SK-N-SH (cell line): Measurements from ENCODE around the gene SLAIN2. TPM values are rescaled to one million over a fixed set of nuclear protein-coding genes. Genes with fewer than 3 reads are reported as not detected.

Experiments used
- CTCF ChIA-PET: fragments of 300-600, 350-600 bp; formaldehyde crosslinking; extraction: SDS; loops from one replicate; lab custom pipeline; 2021; lab: Yijun Ruan, JAX
- POLR2A ChIA-PET: fragments of 350-600 bp; sonication (Branson Sonifier 250); formaldehyde crosslinking; extraction: SDS; loops from one replicate; lab custom pipeline; 2020; ENCODE audit warnings: antibody characterized with exemption, inconsistent platforms; lab: Yijun Ruan, JAX
- DNase-seq: peaks from one replicate; pipeline ENCODE4 v3.0.0; 2012
- H2AFZ ChIP-seq: fragments of 200-600 bp; sonication (generic); 2 replicates; pipeline ENCODE4 v1.8.1; 2016; ENCODE audit warnings: antibody characterized with exemption, mild to moderate bottlenecking, low read depth
- H3F3A ChIP-seq: fragments of 200-600 bp; sonication (generic); replicated peaks from 2 replicates; pipeline ENCODE3; 2016; ENCODE audit warnings: antibody characterized with exemption, mild to moderate bottlenecking; ENCODE audit not compliant: insufficient read depth
- H3K27ac ChIP-seq, 2 experiments: fragments of 200-500 bp in 1 of 2; fragments of 200-600 bp in 1 of 2; sonication (Bioruptor generic) in 1 of 2; sonication (generic), shearing (Covaris generic) in 1 of 2; 2 replicates each; pipeline versions ENCODE4 v1.5.1 to v1.6.1; 2014 to 2016; ENCODE audit warnings: low read depth in 2 of 2, inconsistent platforms in 1 of 2, low read length in 1 of 2, mild to moderate bottlenecking in 1 of 2, mixed read lengths in 1 of 2
- H3K27me3 ChIP-seq: fragments of 200-600 bp; sonication (generic), shearing (Covaris generic); 2 replicates; pipeline ENCODE4 v1.6.1; 2016; ENCODE audit warnings: mixed run types; ENCODE audit not compliant: insufficient read depth
- H3K36me3 ChIP-seq, 2 experiments: fragments of 200-500 bp in 1 of 2; fragments of 200-600 bp in 1 of 2; sonication (Bioruptor generic) in 1 of 2; sonication (generic) in 1 of 2; replicated peaks in 1 of 2; 2 replicates each; pipeline versions ENCODE3 to v1.5.1; 2014 to 2016; ENCODE audit warnings: low read length in 1 of 2, mild to moderate bottlenecking in 1 of 2; ENCODE audit not compliant: insufficient read depth in 2 of 2, control insufficient read depth in 1 of 2
- H3K4me1 ChIP-seq, 2 experiments: fragments of 200-500 bp in 1 of 2; fragments of 200-600 bp in 1 of 2; sonication (Bioruptor generic) in 1 of 2; sonication (generic), shearing (Covaris generic) in 1 of 2; 2 replicates each; pipeline versions ENCODE4 v1.5.1 to v1.6.1; 2014 to 2016; ENCODE audit warnings: low read depth in 1 of 2, low read length in 1 of 2, mixed run types in 1 of 2; ENCODE audit not compliant: insufficient read depth in 2 of 2, control insufficient read depth in 1 of 2
- H3K4me2 ChIP-seq: fragments of 200-600 bp; sonication (generic), shearing (Covaris generic); 2 replicates; pipeline ENCODE4 v1.6.1; 2017; ENCODE audit warnings: mixed run types
- H3K4me3 ChIP-seq, 2 experiments: fragments of 200-500 bp in 1 of 2; fragments of 200-600 bp in 1 of 2; sonication (Bioruptor generic) in 1 of 2; sonication (generic), shearing (Covaris generic) in 1 of 2; 2 replicates each; pipeline versions ENCODE4 v1.5.1 to v1.8.1; 2014 to 2016; ENCODE audit warnings: low read depth in 2 of 2, inconsistent platforms in 1 of 2, low read length in 1 of 2, mild to moderate bottlenecking in 1 of 2, mixed read lengths in 1 of 2, moderate library complexity in 1 of 2
- H3K79me2 ChIP-seq: fragments of 200-600 bp; sonication (generic); 2 replicates; pipeline ENCODE4 v1.8.1; 2017; ENCODE audit warnings: mild to moderate bottlenecking; ENCODE audit not compliant: insufficient read depth
- H3K9ac ChIP-seq: fragments of 200-600 bp; sonication (generic); 2 replicates; pipeline ENCODE4 v1.6.1; 2017; ENCODE audit warnings: mixed run types
- H3K9me2 ChIP-seq: fragments of 200-600 bp; sonication (generic); 2 replicates; pipeline ENCODE4 v1.6.1; 2017; ENCODE audit warnings: mixed run types
- H3K9me3 ChIP-seq: fragments of 200-600 bp; sonication (generic); 2 replicates; pipeline ENCODE4 v1.6.1; 2017; ENCODE audit warnings: mixed run types, mild to moderate bottlenecking, moderate library complexity
- H4K20me1 ChIP-seq: fragments of 200-600 bp; sonication (generic); 2 replicates; pipeline ENCODE4 v1.6.1; 2017; ENCODE audit warnings: mild to moderate bottlenecking, mixed run types; ENCODE audit not compliant: insufficient read depth
- CTCF ChIP-seq: fragments of 200-600 bp; sonication (generic); IDR thresholded peaks from 2 replicates; pipeline ENCODE4 v1.6.1; 2017; ENCODE audit warnings: antibody characterized with exemption, mild to moderate bottlenecking, moderate library complexity
- FOSL2 ChIP-seq: IDR thresholded peaks from 2 replicates; pipeline ENCODE4 v1.4.0; 2012; ENCODE audit warnings: low read depth, mild to moderate bottlenecking, moderate library complexity, borderline replicate concordance
- GABPA ChIP-seq: IDR thresholded peaks from 2 replicates; pipeline ENCODE4 v1.4.0; 2012; ENCODE audit warnings: low read depth, mild to moderate bottlenecking
- GATA2 ChIP-seq: sonication (generic); formaldehyde crosslinking; IDR thresholded peaks from 2 replicates; pipeline ENCODE4 v1.5.0; 2020; ENCODE audit warnings: mild to moderate bottlenecking, missing genetic modification reagents
- JUND ChIP-seq: IDR thresholded peaks from 2 replicates; pipeline ENCODE4 v1.4.0; 2012
- MEF2A ChIP-seq: IDR thresholded peaks from 2 replicates; pipeline ENCODE4 v1.4.0; 2012; ENCODE audit warnings: low read depth, borderline replicate concordance
- MXI1 ChIP-seq: IDR thresholded peaks from 2 replicates; pipeline ENCODE4 v1.6.1; 2012; ENCODE audit warnings: mild to moderate bottlenecking, low read depth, low read length, improper control_type of control experiment
- PBX3 ChIP-seq: IDR thresholded peaks from 2 replicates; pipeline ENCODE4; 2012
- RFX5 ChIP-seq: IDR thresholded peaks from 2 replicates; pipeline ENCODE4 v1.6.1; 2012; ENCODE audit warnings: mild to moderate bottlenecking, improper control_type of control experiment, low read length
- SMC3 ChIP-seq: IDR thresholded peaks from 2 replicates; pipeline ENCODE4 v1.6.1; 2012; ENCODE audit warnings: low read depth, low read length, improper control_type of control experiment
- TCF12 ChIP-seq: IDR thresholded peaks from 2 replicates; pipeline ENCODE4 v1.4.0; 2012
- USF2 ChIP-seq: fragments of 150-350 bp; IDR thresholded peaks from 2 replicates; pipeline ENCODE4 v1.6.1; 2017; ENCODE audit warnings: antibody characterized with exemption, low read length, low read depth, borderline replicate concordance
- WGBS: methylation state at CpG from one replicate; pipeline ENCODE4 v1.1.6; 2017; ENCODE audit warnings: low lambda C conversion rate; 5-methylcytosine and 5-hydroxymethylcytosine counted together
- polyA plus RNA-seq, 3 experiments: library from polyadenylated mRNA; depleted of rRNA; stranded (reverse); fragments of >200 nt; gene quantifications; 2 replicates each; pipeline ENCODE4 v1.2.3, GENCODE V29; 2012

The SLAIN2 gene
- polyA plus RNA-seq, 1 of the 3 experiments (the other 2 are of a cell fraction), result 17.0 TPM

DNA sequence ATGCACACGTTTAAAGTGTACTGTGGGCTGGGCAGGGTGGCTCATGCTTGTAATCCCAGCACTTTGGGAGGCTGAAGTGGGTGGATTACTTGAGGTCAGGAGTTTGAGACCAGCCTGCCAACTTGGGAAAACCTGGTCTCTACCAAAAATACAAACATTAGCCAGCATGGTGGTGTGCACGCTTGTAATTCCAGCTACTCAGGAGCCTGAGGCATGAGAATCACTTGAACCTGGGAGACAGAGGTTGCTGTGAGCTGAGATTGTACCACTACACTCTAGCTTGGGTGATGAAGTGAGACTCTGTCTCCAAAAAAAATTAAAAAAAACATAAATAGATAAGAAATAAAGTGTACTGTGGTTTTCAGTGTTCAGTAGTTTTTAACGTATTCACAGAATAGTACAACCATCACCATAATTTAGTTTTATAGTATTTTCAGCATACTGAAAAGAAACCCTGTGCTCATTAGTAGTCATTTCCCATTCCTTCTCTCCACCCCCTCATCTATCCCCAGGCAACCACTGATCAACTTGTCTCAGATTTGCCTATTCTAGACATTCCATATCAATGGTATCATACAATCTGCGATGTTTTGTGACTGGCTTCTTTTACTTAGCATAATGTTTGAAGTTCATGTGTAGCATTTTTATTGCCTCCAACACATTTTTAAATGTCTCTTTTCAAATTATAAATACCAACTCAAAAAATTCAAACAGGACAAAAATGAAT is 19.1 kb downstream of the SLAIN2 start:
- CTCF ChIA-PET, result interaction anchor here (1.0 kb wide), 1 partner anchor 186 kb away, joined by 3 read pairs; no protein-coding TSS in a partner anchor
- H3K4me2 ChIP-seq, result peak overlapping the region; percentile 32; the same call in 1 of the 2 replicates
- peak overlapping the region in 1 of 2 experiments; percentile 68; a peak in 2 of 4 replicates for H3K27ac ChIP-seq
- peak overlapping the region; percentile 18; the same call in 1 of the 2 replicates for H3K9ac ChIP-seq
- no peaks in the 10 kb centered on the region for H3K27me3 ChIP-seq
- no peaks in the 10 kb centered on the region for H3K36me3 ChIP-seq
- POLR2A ChIA-PET, result interaction anchor here (1.1 kb wide), 1 partner anchor 19 kb away, joined by 3 read pairs; the partner anchor contains the start of gene SLAIN2
- H3K4me3 ChIP-seq, result no peak overlapping the region
- no peaks in the 10 kb centered on the region for H3K9me3 ChIP-seq
- TF ChIP-seq GATA2 (no peak), MEF2A (no peak), CTCF (no peak), PBX3 (0 out of 2 replicates have a peak, but pooled peaks have one; percentile 10), JUND (no peak), GABPA (no peak), FOSL2 (0 out of 2 replicates have a peak, but pooled peaks have one; percentile 8), SMC3 (no peak), USF2 (no peak), RFX5 (no peak)
- TF ChIP-seq, all 33 proteins: peak for 2
- Histone ChIP-seq H3K79me2 (peaks cover 76% of the 10 kb centered on the region), H3K9me2 (no peaks in the 10 kb centered on the region), H2AFZ (no peak overlapping the region), H3F3A (peaks cover 23% of the 10 kb centered on the region), H4K20me1 (peaks cover 39% of the 10 kb centered on the region), H3K4me1 (peaks cover 3 to 17% of the 10 kb centered on the region in 2 experiments; a peak in 3 of 4 replicates)
- 53% methylated on average over 4 of the region's 4 CpGs for WGBS
- no peak for DNase-seq

DNA sequence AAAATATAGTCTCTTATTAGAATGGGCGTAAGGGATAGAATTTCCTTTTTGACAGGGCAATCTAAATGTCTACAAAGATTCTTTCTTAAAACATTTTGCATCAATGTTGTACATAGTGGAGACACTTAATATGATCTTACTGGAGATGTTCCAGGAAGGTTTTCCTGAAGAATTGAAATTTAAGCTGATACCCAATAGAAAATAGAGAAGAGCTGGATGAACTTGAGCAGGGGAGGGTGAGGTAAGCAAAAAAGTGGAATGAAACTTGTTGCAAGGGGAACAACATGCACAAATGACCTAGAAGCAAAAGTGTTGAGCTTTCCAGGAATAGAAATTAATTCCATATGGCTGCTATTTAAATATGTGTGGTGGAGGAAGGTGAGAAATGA is 19.7 kb downstream of the SLAIN2 start:
- Histone ChIP-seq H3K9ac (peak overlapping the region; percentile 18; the same call in 1 of the 2 replicates), H2AFZ (no peak overlapping the region), H3K4me2 (peak overlapping the region; percentile 32), H3K36me3 (no peaks in the 10 kb centered on the region), H3K79me2 (peaks cover 77% of the 10 kb centered on the region), H3K9me2 (no peaks in the 10 kb centered on the region), H3K9me3 (no peaks in the 10 kb centered on the region), H3K4me1 (peaks cover 3 to 15% of the 10 kb centered on the region in 2 experiments; a peak in 3 of 4 replicates), H3F3A (peaks cover 23% of the 10 kb centered on the region), H3K4me3 (no peak overlapping the region), H3K27ac (peak overlapping the region; percentile 18 to 68; a peak in 2 of 4 replicates), H3K27me3 (no peaks in the 10 kb centered on the region), H4K20me1 (peaks cover 43% of the 10 kb centered on the region)
- DNase-seq, result no peak
- 82% methylated on average over 1 of the region's 1 CpG for WGBS
- TF ChIP-seq TCF12 (0 out of 2 replicates have a peak, but pooled peaks have one; percentile 13), MXI1 (no peak)
- ChIA-PET POLR2A (interaction anchor here (1.1 kb wide), 1 partner anchor 20 kb away, joined by 3 read pairs; the partner anchor contains the start of gene SLAIN2), CTCF (interaction anchor here (0.5 to 0.6 kb wide), 2 partner anchors 15 to 19 kb away, joined by 3 read pairs; no protein-coding TSS in a partner anchor)
